Measurements from ENCODE around the gene SRSF9.

SRSF9 gene

GRCh38 chr12:120425797-120426196 is 43.8 kb downstream of the SRSF9 start:
- TF ChIP-seq POLR2A (IDR thresholded peaks at IDR 0.05; ENCODE audit: low read length) (no peak), GATA1 (IDR thresholded peaks at IDR 0.05; ENCODE audit: low read depth, low read length) (no peak)
- no peak for DNase-seq

- TF ChIP-seq GATA1 (IDR thresholded peaks at IDR 0.05; ENCODE audit: low read depth, low read length) (no peak), POLR2A (IDR thresholded peaks at IDR 0.05; ENCODE audit: low read length) (no peak)
- no peak for DNase-seq
These were observed 46.6 kb downstream of the SRSF9 start for GRCh38 chr12:120422892-120423456.

GRCh38 chr12:120421701-120422100 is 47.8 kb downstream of the SRSF9 start:
- no peak for TF ChIP-seq GATA1 (IDR thresholded peaks at IDR 0.05; ENCODE audit: low read depth, low read length)
- TF ChIP-seq POLR2A (IDR thresholded peaks at IDR 0.05; ENCODE audit: low read length): no peak
- DNase-seq: no peak

GRCh38 chr12:120417917-120418580 is 51.5 kb downstream of the SRSF9 start:
- TF ChIP-seq GATA1 (IDR thresholded peaks at IDR 0.05; ENCODE audit: low read depth, low read length) (no peak), POLR2A (IDR thresholded peaks at IDR 0.05; ENCODE audit: low read length) (no peak)
- DNase-seq: no peak

GRCh38 chr12:120416490-120417216 is 52.9 kb downstream of the SRSF9 start:
- TF ChIP-seq POLR2A (IDR thresholded peaks at IDR 0.05; ENCODE audit: low read length) (no peak), GATA1 (IDR thresholded peaks at IDR 0.05; ENCODE audit: low read depth, low read length) (no peak)
- DNase-seq: no peak

- no peak for TF ChIP-seq GATA1 (IDR thresholded peaks at IDR 0.05; ENCODE audit: low read depth, low read length)
- no peak for TF ChIP-seq POLR2A (IDR thresholded peaks at IDR 0.05; ENCODE audit: low read length)
- DNase-seq: no peak
These were observed 55.5 kb downstream of the SRSF9 start for GRCh38 chr12:120413901-120414695.

- TF ChIP-seq POLR2A (IDR thresholded peaks at IDR 0.05; ENCODE audit: low read length) (no peak), GATA1 (IDR thresholded peaks at IDR 0.05; ENCODE audit: low read depth, low read length) (no peak)
- no peak for DNase-seq
These were observed 57.1 kb downstream of the SRSF9 start for GRCh38 chr12:120412421-120412820.
